Loucy (cell line): ENCODE results near the gene ATP5MK.
"Not testable (repeated sequence)": the region's sequence is repeated elsewhere in the genome, so short reads cannot be mapped to it uniquely, and the experiment has no call there.

Experiments
- EZH2phosphoT487 ChIP-seq: fragments of 200-600 bp; IDR thresholded peaks from 2 replicates; pipeline ENCODE4 v1.6.1; 2018; ENCODE audit warnings: antibody characterized with exemption, mild to moderate bottlenecking, moderate library complexity, borderline replicate concordance
- TF ChIP-seq, protein P1 (sequence below): fragments of 200-600 bp; sonication (generic); conservative IDR thresholded peaks from 2 replicates; pipeline ENCODE4 v1.5.1; 2014; ENCODE audit warnings: mild to moderate bottlenecking, antibody characterized with exemption, low read length

DNA sequence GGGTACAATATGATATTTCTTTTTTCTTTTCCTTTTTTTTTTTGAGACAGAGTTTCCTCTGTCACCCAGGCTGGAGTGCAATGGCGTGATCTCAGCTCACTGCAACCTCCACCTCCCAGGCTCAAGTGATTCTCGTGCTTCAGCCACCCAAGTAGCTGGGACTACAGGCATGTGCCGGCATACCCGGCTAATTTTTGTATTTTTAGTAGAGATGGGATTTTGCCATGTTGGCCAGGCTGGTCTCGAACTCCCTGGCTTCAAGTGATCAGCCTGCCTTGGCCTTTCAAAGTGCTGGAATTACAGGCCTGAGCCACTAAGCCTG is 20.8 kb upstream of the ATP5MK start:
- TF ChIP-seq, protein P1, sequence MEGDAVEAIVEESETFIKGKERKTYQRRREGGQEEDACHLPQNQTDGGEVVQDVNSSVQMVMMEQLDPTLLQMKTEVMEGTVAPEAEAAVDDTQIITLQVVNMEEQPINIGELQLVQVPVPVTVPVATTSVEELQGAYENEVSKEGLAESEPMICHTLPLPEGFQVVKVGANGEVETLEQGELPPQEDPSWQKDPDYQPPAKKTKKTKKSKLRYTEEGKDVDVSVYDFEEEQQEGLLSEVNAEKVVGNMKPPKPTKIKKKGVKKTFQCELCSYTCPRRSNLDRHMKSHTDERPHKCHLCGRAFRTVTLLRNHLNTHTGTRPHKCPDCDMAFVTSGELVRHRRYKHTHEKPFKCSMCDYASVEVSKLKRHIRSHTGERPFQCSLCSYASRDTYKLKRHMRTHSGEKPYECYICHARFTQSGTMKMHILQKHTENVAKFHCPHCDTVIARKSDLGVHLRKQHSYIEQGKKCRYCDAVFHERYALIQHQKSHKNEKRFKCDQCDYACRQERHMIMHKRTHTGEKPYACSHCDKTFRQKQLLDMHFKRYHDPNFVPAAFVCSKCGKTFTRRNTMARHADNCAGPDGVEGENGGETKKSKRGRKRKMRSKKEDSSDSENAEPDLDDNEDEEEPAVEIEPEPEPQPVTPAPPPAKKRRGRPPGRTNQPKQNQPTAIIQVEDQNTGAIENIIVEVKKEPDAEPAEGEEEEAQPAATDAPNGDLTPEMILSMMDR: not testable (repeated sequence)
- not testable (repeated sequence) for TF ChIP-seq EZH2phosphoT487
